H1 (cell line): ENCODE data around the gene STXBP4. TPM values are rescaled to one million over a fixed set of nuclear protein-coding genes. Genes with fewer than 3 reads are reported as not detected.

ENCODE experiments used
- CTCF ChIA-PET: fragments of 300-600 bp; sonication (Branson Sonifier 250); formaldehyde crosslinking; loops from one replicate; lab custom pipeline; 2021; ENCODE audit not compliant: partially characterized antibody; lab: Charles Lee
- POLR2A ChIA-PET: fragments of 300-600 bp; sonication (Branson Sonifier 250); formaldehyde crosslinking; loops from one replicate; lab custom pipeline; 2021; ENCODE audit warnings: inconsistent platforms; ENCODE audit not compliant: partially characterized antibody; lab: Charles Lee
- DNase-seq, 2 experiments: peaks; one replicate each; pipeline versions ENCODE4 v3.0.0 to v3.0.0-alpha.2; 2010 to 2022; ENCODE audit warnings: low spot score in 2 of 2, low read depth in 1 of 2, mixed read lengths in 1 of 2
- FAIRE-seq: peaks from 2 replicates; lab custom pipeline; 2011; peaks lifted over from hg19 to GRCh38; lab: Jason Lieb, UNC
- H2AFZ ChIP-seq: 2 replicates; pipeline ENCODE4 v1.8.1; 2012; ENCODE audit warnings: low read length, inconsistent platforms
- H2AK5ac ChIP-seq: 2 replicates; pipeline ENCODE4 v1.6.1; 2013; ENCODE audit warnings: low read depth, low read length
- H2BK120ac ChIP-seq: replicated peaks from 2 replicates; pipeline ENCODE3; 2013; ENCODE audit warnings: low read depth, low read length, inconsistent platforms
- H2BK12ac ChIP-seq: 2 replicates; pipeline ENCODE4 v1.6.1; 2013; ENCODE audit warnings: low read depth, low read length
- H2BK15ac ChIP-seq: 2 replicates; pipeline ENCODE4 v1.6.1; 2013; ENCODE audit warnings: low read length
- H2BK20ac ChIP-seq: 2 replicates; pipeline ENCODE4 v1.6.1; 2013; ENCODE audit warnings: low read length
- H2BK5ac ChIP-seq: 2 replicates; pipeline ENCODE4 v1.6.1; 2013; ENCODE audit warnings: low read depth, low read length
- H3K14ac ChIP-seq: 2 replicates; pipeline ENCODE4 v1.6.1; 2013; ENCODE audit warnings: inconsistent platforms; ENCODE audit not compliant: insufficient read length
- H3K18ac ChIP-seq: 2 replicates; pipeline ENCODE4 v1.6.1; 2013; ENCODE audit warnings: low read length; ENCODE audit errors: extremely low read depth
- H3K23ac ChIP-seq: 2 replicates; pipeline ENCODE4 v1.6.1; 2013; ENCODE audit warnings: inconsistent platforms; ENCODE audit not compliant: insufficient read length
- H3K23me2 ChIP-seq: 2 replicates; pipeline ENCODE4 v1.6.1; 2013; ENCODE audit warnings: low read depth, low read length
- H3K27ac ChIP-seq: 2 replicates; pipeline ENCODE4 v1.6.1; 2011; ENCODE audit warnings: low read depth, low read length, inconsistent platforms
- H3K27me3 ChIP-seq, 4 experiments: replicated peaks in 1 of 4; 1 replicate in 1 of 4; 2 replicates in 3 of 4; pipeline versions ENCODE4 v1.6.1 to v1.8.1; 2011 to 2013; ENCODE audit warnings: low read length in 3 of 4, mild to moderate bottlenecking in 3 of 4, inconsistent platforms in 2 of 4, mixed read lengths in 2 of 4, moderate library complexity in 1 of 4; ENCODE audit not compliant: control insufficient read depth in 3 of 4, insufficient read depth in 3 of 4; ENCODE audit errors: extremely low read depth in 1 of 4
- H3K36me3 ChIP-seq, 4 experiments: 2 replicates each; pipeline versions ENCODE4 v1.6.1 to v1.8.1; 2011 to 2013; ENCODE audit warnings: mild to moderate bottlenecking in 4 of 4, low read length in 3 of 4, moderate library complexity in 2 of 4, control low read depth in 1 of 4, inconsistent platforms in 1 of 4; ENCODE audit not compliant: insufficient read depth in 4 of 4, control insufficient read depth in 2 of 4
- H3K4ac ChIP-seq: replicated peaks from 2 replicates; pipeline ENCODE3; 2013; ENCODE audit warnings: low read length, low read depth, mixed read lengths, inconsistent platforms; ENCODE audit not compliant: insufficient read length
- H3K4me1 ChIP-seq, 4 experiments: replicated peaks in 1 of 4; 1 replicate in 1 of 4; 2 replicates in 3 of 4; pipeline versions ENCODE4 v1.6.1 to v1.8.1; 2011 to 2013; ENCODE audit warnings: low read length in 3 of 4, inconsistent platforms in 2 of 4, mixed read lengths in 1 of 4; ENCODE audit not compliant: insufficient read depth in 4 of 4, control insufficient read depth in 3 of 4
- H3K4me2 ChIP-seq, 2 experiments: 2 replicates each; pipeline versions ENCODE4 v1.6.1 to v1.8.1; 2011 to 2013; ENCODE audit warnings: low read depth in 2 of 2, low read length in 2 of 2, control low read depth in 1 of 2, inconsistent platforms in 1 of 2, mild to moderate bottlenecking in 1 of 2; ENCODE audit not compliant: insufficient read depth in 1 of 2
- H3K4me3 ChIP-seq, 4 experiments: fragments of 200-600, 300-600 bp in 1 of 4; sonication (generic), shearing (Covaris generic), sonication (Bioruptor Twin) in 1 of 4; 2 replicates each; pipeline versions ENCODE4 v1.5.1 to v1.8.1; 2011 to 2016; ENCODE audit warnings: low read length in 4 of 4, low read depth in 3 of 4, control low read depth in 2 of 4, inconsistent platforms in 2 of 4, mild to moderate bottlenecking in 2 of 4, mixed read lengths in 1 of 4, moderate library complexity in 1 of 4; ENCODE audit not compliant: insufficient read depth in 2 of 4; ENCODE audit errors: extremely low read depth in 1 of 4
- H3K56ac ChIP-seq: replicated peaks from 2 replicates; pipeline ENCODE3; 2013; ENCODE audit warnings: low read depth, mild to moderate bottlenecking, mixed read lengths, low read length, inconsistent platforms; ENCODE audit not compliant: insufficient read length
- H3K79me1 ChIP-seq: 2 replicates; pipeline ENCODE4 v1.6.1; 2013; ENCODE audit warnings: low read depth, low read length, control low read depth
- H3K79me2 ChIP-seq, 2 experiments: 2 replicates each; pipeline versions ENCODE4 v1.6.1 to v1.8.1; 2012 to 2013; ENCODE audit warnings: low read length in 2 of 2, mild to moderate bottlenecking in 2 of 2, inconsistent platforms in 1 of 2; ENCODE audit not compliant: insufficient read depth in 2 of 2, control insufficient read depth in 1 of 2
- H3K9ac ChIP-seq, 4 experiments: replicated peaks in 1 of 4; 1 replicate in 1 of 4; 2 replicates in 3 of 4; pipeline versions ENCODE4 v1.6.1 to v1.8.1; 2011 to 2013; ENCODE audit warnings: low read depth in 3 of 4, low read length in 3 of 4, control low read depth in 2 of 4, mild to moderate bottlenecking in 2 of 4, moderate library complexity in 2 of 4, inconsistent platforms in 1 of 4; ENCODE audit errors: extremely low read depth in 1 of 4
- H3K9me3 ChIP-seq, 2 experiments: 2 replicates each; pipeline versions ENCODE4 v1.6.1 to v1.8.1; 2012 to 2013; ENCODE audit warnings: mild to moderate bottlenecking in 2 of 2, moderate library complexity in 2 of 2, control low read depth in 1 of 2, inconsistent platforms in 1 of 2, low read depth in 1 of 2, low read length in 1 of 2, mixed read lengths in 1 of 2; ENCODE audit not compliant: insufficient read depth in 2 of 2
- H4K20me1 ChIP-seq, 2 experiments: replicated peaks in 1 of 2; 2 replicates each; pipeline versions ENCODE3 to v1.8.1; 2011 to 2013; ENCODE audit warnings: inconsistent platforms in 2 of 2, low read length in 2 of 2, mild to moderate bottlenecking in 1 of 2; ENCODE audit not compliant: insufficient read depth in 2 of 2, control insufficient read depth in 1 of 2
- H4K5ac ChIP-seq: 2 replicates; pipeline ENCODE4 v1.6.1; 2013; ENCODE audit warnings: low read length, low read depth, mixed read lengths, inconsistent platforms; ENCODE audit not compliant: insufficient read length
- H4K8ac ChIP-seq: 2 replicates; pipeline ENCODE4 v1.8.0; 2013; ENCODE audit warnings: mild to moderate bottlenecking, moderate library complexity, low read length, inconsistent platforms; ENCODE audit not compliant: insufficient read depth; ENCODE audit errors: extremely low read depth
- H4K91ac ChIP-seq: replicated peaks from 2 replicates; pipeline ENCODE3; 2013; ENCODE audit warnings: low read length, mixed read lengths, inconsistent platforms; ENCODE audit not compliant: insufficient read length
- BACH1 ChIP-seq: IDR thresholded peaks from 2 replicates; pipeline ENCODE4 v1.6.1; 2012; ENCODE audit warnings: low read length, improper control_type of control experiment
- MAFK ChIP-seq: IDR thresholded peaks from 2 replicates; pipeline ENCODE4 v1.6.1; 2012; ENCODE audit warnings: low read depth, mild to moderate bottlenecking, improper control_type of control experiment, low read length
- SUZ12 ChIP-seq: fragments of 200-600 bp; sonication (generic); IDR thresholded peaks from 2 replicates; pipeline ENCODE4 v1.6.1; 2012; ENCODE audit warnings: mild to moderate bottlenecking, inconsistent platforms, low read length, moderate library complexity, mixed read lengths
- WGBS, 2 experiments: shearing (Covaris generic) in 1 of 2; methylation state at CpG; one replicate each; pipeline versions ENCODE4 v1.1.6 to v1.1.7; 2013 to 2015; ENCODE audit warnings: low lambda C conversion rate in 2 of 2, mixed read lengths in 2 of 2, inconsistent platforms in 1 of 2, low coverage in 1 of 2, missing lambda C conversion rate in 1 of 2; ENCODE audit not compliant: insufficient replicate concordance in 2 of 2, insufficient coverage in 1 of 2, insufficient read length in 1 of 2; ENCODE audit errors: extremely low coverage in 1 of 2, missing lambda C conversion rate in 1 of 2; 5-methylcytosine and 5-hydroxymethylcytosine counted together
- polyA plus RNA-seq, 7 experiments: library from polyadenylated mRNA; depleted of rRNA in 3 of 7; stranded (reverse) in 5 of 7; unstranded in 2 of 7; fragments of >200 nt in 5 of 7; fragments of 200-250 nt in 2 of 7; gene quantifications; 1 replicate in 5 of 7; 2 replicates in 1 of 7; 4 replicates in 1 of 7; pipeline versions ENCODE4 v1.2.1 to v1.2.3, GENCODE V29; 2011 to 2013; ENCODE audit warnings: missing spikeins in 2 of 7, mixed read lengths in 2 of 7
- total RNA-seq: library from RNA; stranded (reverse); fragmentation: NEBNext Ultra II Directional; extraction: Animal tissue kit (Norgen Biotek cat#: 25700); gene quantifications from 2 replicates; pipeline ENCODE4 v1.2.1, GENCODE V29; 2021

The STXBP4 gene
- total and polyA plus RNA-seq, 2 of the 8 experiments (the other 6 are each of a cell fraction or from before 2014, with no cell fraction given), result 3.2 to 18.5 TPM

DNA sequence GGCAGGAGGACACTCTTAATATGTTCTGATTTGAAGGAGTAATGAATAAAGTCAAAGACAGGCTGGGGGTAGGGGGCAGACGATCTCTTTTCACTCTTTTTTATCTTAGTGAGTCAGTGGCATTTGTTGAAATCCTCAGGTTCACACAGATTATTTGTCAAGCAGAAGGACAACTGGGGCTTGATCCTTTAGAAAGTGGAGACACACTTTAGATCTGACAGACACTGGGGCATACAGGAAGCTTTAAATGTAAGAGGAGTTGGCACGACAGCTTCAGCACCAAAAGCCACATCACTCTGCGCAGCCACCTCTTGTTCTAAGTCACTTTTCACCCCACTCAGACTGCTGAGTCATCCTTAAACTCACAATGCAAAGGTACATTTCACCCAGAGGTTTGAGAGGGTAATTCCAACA lies 121.5 kb downstream of the STXBP4 start:
- no peaks in the 10 kb centered on the region for H3K23me2 ChIP-seq

More for the DNA sequence above, 121.5 kb downstream of the STXBP4 start:
- H2AK5ac ChIP-seq, result no peak overlapping the region
- no peaks in the 10 kb centered on the region for H3K36me3 ChIP-seq
- no peak overlapping the region for H4K5ac ChIP-seq
- no peak overlapping the region for H3K18ac ChIP-seq
- DNase-seq (no peak), FAIRE-seq (no peak)
- ChIA-PET POLR2A (no interaction called here), CTCF (interaction anchor here (0.6 to 1.6 kb wide), 3 partner anchors 13 to 1816 kb away, joined by 3 to 6 read pairs (median 3); no protein-coding TSS in a partner anchor)
- H3K9ac ChIP-seq, result no peak overlapping the region
- no peaks in the 10 kb centered on the region for H3K79me1 ChIP-seq
- no peak overlapping the region for H3K4ac ChIP-seq
- TF ChIP-seq BACH1 (peak; percentile 94), MAFK (peak; percentile 80), SUZ12 (no peak)
- H4K91ac ChIP-seq, result no peak overlapping the region
- no peak overlapping the region for H3K23ac ChIP-seq
- H2BK20ac ChIP-seq, result no peak overlapping the region
- peaks cover 0 to 5% (median 1%) of the 10 kb centered on the region in 4 experiments; a peak in 2 of 7 replicates for H3K4me1 ChIP-seq
- no peak overlapping the region for H3K4me2 ChIP-seq
- no peak overlapping the region for H2BK15ac ChIP-seq
- H2BK12ac ChIP-seq, result no peak overlapping the region; the same call in 1 of the 2 replicates
- no peaks in the 10 kb centered on the region for H3K79me2 ChIP-seq
- no peaks in the 10 kb centered on the region for H3K27me3 ChIP-seq
- no peaks in the 10 kb centered on the region for H3K9me3 ChIP-seq
- no peaks in the 10 kb centered on the region for H4K20me1 ChIP-seq
- H4K8ac ChIP-seq, result no peak overlapping the region
- no peak overlapping the region for H2BK5ac ChIP-seq
- no peak overlapping the region for H3K4me3 ChIP-seq
- no peak overlapping the region for H3K56ac ChIP-seq
- H3K14ac ChIP-seq, result no peak overlapping the region
- peak overlapping the region; percentile 23 for H3K27ac ChIP-seq
- no peak overlapping the region for H2AFZ ChIP-seq
- 73% methylated on average over 3 of the region's 3 CpGs; no CpG with 5 or more reads in 1 of the 2 experiments for WGBS, 2 experiments
- no peak overlapping the region for H2BK120ac ChIP-seq
